ENCODE measurements around the gene POC1B. TPM values are rescaled to one million over a fixed set of nuclear protein-coding genes. Genes with fewer than 3 reads are reported as not detected.

The POC1B gene
- total RNA-seq, 1 experiment from 2014 or later, result 14.1 TPM

DNA sequence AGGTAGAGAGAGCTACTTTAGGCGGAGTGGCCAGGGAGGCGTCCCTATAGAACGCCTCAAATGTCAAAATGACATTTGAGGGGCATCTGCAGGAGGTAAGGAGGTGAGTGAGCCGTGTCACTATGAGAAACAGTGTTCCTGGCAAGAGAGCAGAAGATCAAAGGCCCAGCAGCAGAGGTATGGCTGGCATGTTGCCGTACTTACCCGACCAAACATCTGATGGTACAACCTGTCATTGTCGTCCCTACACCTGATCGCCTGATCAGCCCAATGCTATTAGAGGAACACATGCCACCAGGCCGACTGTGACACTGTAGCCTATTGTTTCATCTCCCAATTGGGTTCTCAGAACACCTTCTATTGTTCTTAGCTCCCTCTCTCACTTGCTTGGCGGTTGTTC is 33.9 kb upstream of the POC1B start:
- no peak for TF ChIP-seq CTCF (IDR thresholded peaks at IDR 0.05; ENCODE audit: insufficient read depth in 1 of 2, low read depth in 1 of 2, low read length in 1 of 2, severe bottlenecking in 1 of 2, unreplicated experiment in 1 of 2)
- H3K27me3 Mint-ChIP-seq (ENCODE audit: insufficient read depth, unreplicated experiment), result no peaks in the 10 kb centered on the region
- Histone ChIP-seq H3K4me3 (ENCODE audit: low read depth, low read length) (no peak overlapping the region), H3K9me3 (no peaks in the 10 kb centered on the region), H3K27me3 (replicated peaks; ENCODE audit: control insufficient read depth, insufficient read depth, low read length) (no peaks in the 10 kb centered on the region), H3K4me1 (peaks cover 5% of the 10 kb centered on the region), H3K36me3 (ENCODE audit: control insufficient read depth, insufficient read depth, low read length) (no peaks in the 10 kb centered on the region)
- intact Hi-C loops (cut with micrococcal nuclease; ENCODE audit: unreplicated experiment), result no loop called here
- ChIA-PET CTCF (no interaction called here), POLR2A (no interaction called here)
- no peaks in the 10 kb centered on the region for H3K36me3 Mint-ChIP-seq (ENCODE audit: insufficient read depth, unreplicated experiment)
- no TSS peak for BruUV-seq (replicated peaks)
- H3K4me1 Mint-ChIP-seq (ENCODE audit: low read depth, unreplicated experiment), result no peaks in the 10 kb centered on the region
- DNase-seq, result no peak
- no peak overlapping the region for H3K4me3 Mint-ChIP-seq (ENCODE audit: unreplicated experiment)
- no peaks in the 10 kb centered on the region for H3K9me3 Mint-ChIP-seq (ENCODE audit: unreplicated experiment)
- H3K27ac Mint-ChIP-seq (ENCODE audit: unreplicated experiment), result no peak overlapping the region

GRCh38 chr12:89556976-89557375 is 31.1 kb upstream of the POC1B start:
- peaks cover 11% of the 10 kb centered on the region for H3K9me3 Mint-ChIP-seq (ENCODE audit: unreplicated experiment)
- Histone ChIP-seq H3K27me3 (replicated peaks; ENCODE audit: control insufficient read depth, insufficient read depth, low read length) (no peaks in the 10 kb centered on the region), H3K4me3 (ENCODE audit: low read depth, low read length) (no peak overlapping the region), H3K4me1 (no peaks in the 10 kb centered on the region), H3K36me3 (ENCODE audit: control insufficient read depth, insufficient read depth, low read length) (no peaks in the 10 kb centered on the region), H3K9me3 (no peaks in the 10 kb centered on the region)
- no peak for TF ChIP-seq CTCF (IDR thresholded peaks at IDR 0.05; ENCODE audit: insufficient read depth in 1 of 2, low read depth in 1 of 2, low read length in 1 of 2, severe bottlenecking in 1 of 2, unreplicated experiment in 1 of 2)
- no peak overlapping the region for H3K4me3 Mint-ChIP-seq (ENCODE audit: unreplicated experiment)
- no peaks in the 10 kb centered on the region for H3K36me3 Mint-ChIP-seq (ENCODE audit: insufficient read depth, unreplicated experiment)
- CTCF ChIA-PET, result interaction anchor here (0.7 kb wide), 1 partner anchor 9 kb away, joined by 4 read pairs; no protein-coding TSS in a partner anchor
- POLR2A ChIA-PET, result no interaction called here
- no TSS peak for BruUV-seq (replicated peaks)
- no peaks in the 10 kb centered on the region for H3K4me1 Mint-ChIP-seq (ENCODE audit: low read depth, unreplicated experiment)
- intact Hi-C loops (cut with micrococcal nuclease; ENCODE audit: unreplicated experiment), result no loop called here
- no peaks in the 10 kb centered on the region for H3K27me3 Mint-ChIP-seq (ENCODE audit: insufficient read depth, unreplicated experiment)
- DNase-seq, result no peak
- H3K27ac Mint-ChIP-seq (ENCODE audit: unreplicated experiment), result no peak overlapping the region

GRCh38 chr12:89552376-89552775 is 26.5 kb upstream of the POC1B start:
- no peak for DNase-seq
- Histone ChIP-seq H3K4me3 (ENCODE audit: low read depth, low read length) (no peak overlapping the region), H3K27me3 (replicated peaks; ENCODE audit: control insufficient read depth, insufficient read depth, low read length) (no peaks in the 10 kb centered on the region), H3K4me1 (no peaks in the 10 kb centered on the region), H3K36me3 (ENCODE audit: control insufficient read depth, insufficient read depth, low read length) (no peaks in the 10 kb centered on the region), H3K9me3 (no peaks in the 10 kb centered on the region)
- no TSS peak for BruUV-seq (replicated peaks)
- intact Hi-C loops (cut with micrococcal nuclease; ENCODE audit: unreplicated experiment), result no loop called here
- no peak for TF ChIP-seq CTCF (IDR thresholded peaks at IDR 0.05; ENCODE audit: insufficient read depth in 1 of 2, low read depth in 1 of 2, low read length in 1 of 2, severe bottlenecking in 1 of 2, unreplicated experiment in 1 of 2)
- H3K27me3 Mint-ChIP-seq (ENCODE audit: insufficient read depth, unreplicated experiment), result no peaks in the 10 kb centered on the region
- CTCF ChIA-PET, result no interaction called here
- peaks cover 11% of the 10 kb centered on the region for H3K9me3 Mint-ChIP-seq (ENCODE audit: unreplicated experiment)
- H3K27ac Mint-ChIP-seq (ENCODE audit: unreplicated experiment), result no peak overlapping the region
- no peaks in the 10 kb centered on the region for H3K36me3 Mint-ChIP-seq (ENCODE audit: insufficient read depth, unreplicated experiment)
- no peak overlapping the region for H3K4me3 Mint-ChIP-seq (ENCODE audit: unreplicated experiment)
- H3K4me1 Mint-ChIP-seq (ENCODE audit: low read depth, unreplicated experiment), result no peaks in the 10 kb centered on the region
- POLR2A ChIA-PET, result no interaction called here

Measured in Caco-2 (cell line).